GM19468 (cell line): ENCODE results near the gene SOCS3.
"Not testable (repeated sequence)": the region's sequence is repeated elsewhere in the genome, so short reads cannot be mapped to it uniquely, and the experiment has no call there.

Experiments
- ATAC-seq: cut with Tn5 transposase; IDR thresholded peaks from one replicate; pipeline ENCODE4 v1.9.1; 2021; ENCODE audit warnings: mild to moderate bottlenecking, moderate library complexity, moderate number of reproducible peaks; ENCODE audit not compliant: unreplicated experiment; ENCODE audit errors: extremely low read depth

SOCS3 gene

DNA sequence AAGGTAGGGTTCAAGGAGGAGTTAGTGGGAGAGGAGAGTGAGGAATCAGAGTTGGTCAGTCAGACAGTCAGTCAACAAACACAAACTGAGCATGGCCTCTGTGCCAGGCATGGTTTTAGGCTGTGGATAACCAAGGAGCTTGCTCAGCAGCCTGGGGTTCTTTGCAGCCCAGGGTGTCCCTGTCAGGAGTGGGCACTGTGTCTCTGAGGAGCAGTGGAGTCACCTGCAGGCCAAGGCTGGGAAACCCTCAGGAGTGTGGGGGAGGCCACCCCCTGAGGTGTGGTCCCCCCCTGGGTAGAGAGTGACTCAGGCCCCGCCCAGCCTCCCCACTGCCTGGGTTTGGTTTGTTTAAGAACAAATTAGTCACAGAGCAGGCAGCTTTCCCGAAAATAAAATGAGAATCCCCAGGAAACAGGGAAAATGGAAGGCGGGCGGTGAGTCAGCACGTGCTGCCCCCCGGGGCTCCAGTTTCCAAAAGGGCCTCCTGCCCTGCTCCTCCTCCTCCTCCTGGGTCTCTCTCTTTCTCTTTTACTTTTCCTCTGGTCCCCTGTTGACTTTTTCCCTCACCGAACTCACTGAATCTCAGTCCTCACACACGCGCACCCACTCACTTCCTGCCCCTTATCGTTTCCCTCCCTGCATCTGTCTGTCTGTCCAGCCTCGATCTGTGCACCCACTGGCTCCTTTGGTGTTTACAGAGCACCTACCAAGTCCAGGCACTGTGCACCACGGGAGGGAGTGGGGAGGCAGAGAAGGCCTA, 44.3 kb downstream of the SOCS3 start:
- ATAC-seq, result no peak

DNA sequence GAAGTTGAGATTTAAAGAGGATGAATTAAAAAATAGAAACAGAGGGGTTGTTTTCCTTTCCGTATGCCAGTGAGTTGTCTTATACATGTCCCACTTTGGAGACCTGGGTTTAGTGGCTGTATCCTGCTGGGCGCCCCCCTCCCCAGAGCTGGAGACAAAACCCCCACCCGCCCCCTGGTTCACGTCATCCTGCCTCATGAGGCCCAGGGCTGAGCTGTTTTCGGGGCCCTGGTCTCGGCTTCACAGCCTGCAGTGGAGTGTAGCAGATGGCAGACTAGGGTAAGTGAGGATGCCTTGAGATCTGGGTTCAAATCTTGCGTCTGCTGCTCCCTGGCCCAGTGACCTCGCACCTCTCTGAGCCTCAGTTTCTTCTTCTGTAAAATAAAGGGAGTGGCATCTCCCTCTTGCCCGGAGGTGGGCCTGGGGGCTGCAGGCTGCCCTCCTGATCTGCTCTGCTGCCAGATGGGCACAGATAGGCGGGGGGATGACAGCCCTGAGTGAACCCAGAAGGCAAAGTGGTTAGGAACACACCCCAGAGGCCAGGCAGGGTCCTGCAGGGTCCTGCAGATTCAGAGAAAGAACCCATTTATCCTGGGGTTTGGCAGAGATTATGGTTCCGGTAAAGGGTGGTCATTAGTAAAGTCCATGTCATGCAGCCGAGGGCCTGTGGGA, 45.1 kb downstream of the SOCS3 start:
- ATAC-seq, result no peak

DNA sequence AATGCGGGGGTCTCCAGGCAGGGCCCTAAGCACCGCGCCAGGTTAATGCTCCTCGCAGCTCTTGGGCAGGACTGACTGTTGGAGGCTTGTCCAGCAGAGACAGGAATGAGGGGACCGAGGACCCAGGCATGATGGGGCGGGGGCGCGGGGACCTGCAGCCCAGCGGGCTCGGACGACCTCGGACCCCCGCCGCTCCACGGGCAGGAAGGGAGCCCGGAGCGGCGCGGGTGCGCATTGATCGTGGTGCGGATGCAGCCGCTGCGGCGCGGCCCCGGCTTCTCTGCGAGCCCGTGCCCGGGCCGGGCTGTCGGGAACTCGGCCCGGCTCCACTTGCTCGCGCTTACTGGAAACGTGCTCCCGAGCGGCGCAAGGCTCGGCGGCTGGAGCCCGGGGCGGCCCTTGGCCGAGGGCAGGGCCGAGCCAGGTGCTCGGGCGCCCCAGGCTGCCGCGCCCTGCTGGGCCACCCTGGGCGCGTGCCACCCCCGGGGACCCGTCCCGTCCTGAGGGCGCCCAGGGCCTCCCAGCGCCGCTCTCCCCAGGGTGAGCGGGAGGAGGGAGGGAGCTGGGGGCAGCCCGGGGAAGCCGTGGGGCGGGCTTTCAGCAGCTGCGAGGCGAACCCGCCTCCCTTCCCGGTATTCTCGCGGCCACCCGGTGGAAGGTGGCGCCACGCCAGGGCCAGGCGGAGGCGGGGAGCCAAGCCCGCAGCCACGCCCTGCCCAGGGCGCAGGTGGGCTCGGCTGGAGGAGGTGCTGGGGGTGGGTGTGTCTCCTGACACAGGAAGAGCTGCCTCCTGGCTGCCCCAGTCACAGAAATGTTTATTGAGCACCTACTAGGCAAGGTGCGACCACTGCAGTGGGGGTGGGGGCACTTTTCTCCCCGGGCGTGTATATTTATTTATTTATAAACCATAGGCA, 45.9 kb downstream of the SOCS3 start:
- ATAC-seq, result no peak

DNA sequence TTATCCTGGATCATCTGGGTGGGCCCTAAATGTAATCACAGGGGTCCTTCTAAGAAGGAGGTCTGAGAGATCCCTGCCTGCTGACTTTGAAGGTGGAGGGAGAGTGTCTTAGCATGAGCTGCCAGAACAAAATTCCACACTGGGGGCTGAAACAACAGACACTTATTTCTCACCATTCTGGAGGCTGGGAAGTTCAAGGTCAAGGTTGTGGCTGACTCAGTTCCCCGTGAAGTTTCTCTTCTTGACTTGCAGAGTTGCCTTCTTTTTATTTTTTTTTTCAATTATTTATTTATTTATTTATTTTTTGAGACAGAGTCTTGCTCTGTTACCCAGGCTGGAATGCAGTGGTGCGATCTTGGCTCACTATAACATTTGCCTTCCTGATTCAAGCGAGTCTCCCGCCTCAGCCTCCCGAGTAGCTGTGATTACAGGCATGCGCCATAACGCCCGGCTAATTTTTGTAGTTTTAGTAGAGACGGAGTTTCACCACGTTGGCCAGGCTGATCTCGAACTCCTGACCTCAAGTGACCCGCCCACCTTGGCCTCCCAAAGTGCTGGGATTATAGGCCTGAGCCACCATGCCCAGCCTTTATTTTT, 50.1 kb downstream of the SOCS3 start:
- ATAC-seq, result not testable (repeated sequence)

DNA sequence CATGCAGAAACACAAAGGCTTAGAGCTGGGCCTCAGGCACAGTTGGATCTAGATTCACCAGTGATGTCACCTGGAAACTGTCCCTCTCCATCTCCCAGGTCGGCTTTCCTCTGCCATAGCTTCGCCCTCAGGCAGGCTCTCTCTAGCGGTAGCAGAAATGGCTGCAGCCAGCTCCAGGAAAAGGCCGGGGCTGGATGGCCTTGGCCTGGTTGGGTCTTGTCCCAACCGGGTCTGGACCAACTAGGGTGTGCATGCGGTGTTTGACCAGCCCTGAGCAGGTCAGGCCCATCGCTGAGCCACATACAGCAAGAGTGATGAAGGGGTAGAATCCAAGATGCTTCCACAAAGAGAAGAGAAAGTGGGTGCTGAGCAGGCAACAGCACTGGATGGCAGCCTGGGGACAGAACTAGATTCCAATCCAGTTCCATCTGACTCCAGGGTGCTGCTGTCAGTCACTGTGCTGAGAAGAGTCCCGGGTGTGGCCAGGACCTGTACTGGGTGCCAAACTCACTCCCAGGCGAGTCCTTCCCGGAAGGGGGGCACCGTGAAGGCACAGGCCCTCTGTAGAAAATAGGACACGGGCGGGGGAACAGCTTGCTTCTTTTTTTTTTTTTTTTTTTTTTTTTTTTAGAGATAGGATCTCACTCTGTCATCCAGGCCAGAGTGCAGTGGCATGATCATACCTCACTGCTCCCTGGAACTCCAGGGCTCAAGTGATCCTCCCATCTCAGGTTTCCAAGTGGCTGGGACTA, 51.8 kb downstream of the SOCS3 start:
- no peak for ATAC-seq

DNA sequence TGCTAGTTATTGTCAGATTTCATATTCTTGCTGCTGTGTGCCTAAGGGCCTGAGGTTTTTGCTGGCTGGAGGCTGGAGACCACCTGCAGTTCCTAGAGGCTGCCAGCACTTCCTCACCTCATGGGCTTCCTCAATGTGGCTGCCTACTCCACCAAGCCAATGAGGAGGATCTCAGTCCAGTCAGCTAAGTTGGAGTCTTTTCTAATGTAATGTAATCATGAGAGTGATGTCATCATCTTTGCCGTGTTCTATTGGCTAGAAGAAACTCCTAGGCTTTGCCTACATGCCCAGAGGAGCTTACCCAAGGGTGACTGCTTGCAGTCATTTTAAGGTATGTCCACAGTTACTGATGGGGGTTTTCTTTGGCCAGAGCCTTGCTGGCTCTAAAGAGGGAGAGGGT, 53.0 kb downstream of the SOCS3 start:
- ATAC-seq, result no peak
